ENCODE results near the gene IL1B. TPM values are rescaled to one million over a fixed set of nuclear protein-coding genes. Genes with fewer than 3 reads are reported as not detected.

IL1B gene
- total and polyA plus RNA-seq, 2 experiments from 2014 or later, result 1.1 to 2.4 TPM

- no peaks in the 10 kb centered on the region for H3K9me2 ChIP-seq (replicated peaks; ENCODE audit: insufficient read depth)
- H3K36me3 ChIP-seq (replicated peaks; ENCODE audit: insufficient read depth, low read depth), result no peaks in the 10 kb centered on the region
- H3K4me1 ChIP-seq (ENCODE audit: insufficient read depth), result no peaks in the 10 kb centered on the region
- no peak overlapping the region for H3K4me3 ChIP-seq
- no peaks in the 10 kb centered on the region for H3K27me3 ChIP-seq
- no peaks in the 10 kb centered on the region for H4K20me1 ChIP-seq (ENCODE audit: insufficient read depth, poor library complexity, severe bottlenecking)
- WGBS (ENCODE audit: low lambda C conversion rate, missing lambda C conversion rate), result 56% methylated on average over 5 of the region's 5 CpGs
- H3K4me2 ChIP-seq, result no peak overlapping the region
- H2AFZ ChIP-seq, result no peak overlapping the region
- H3K27ac ChIP-seq, result peak overlapping the region; percentile 71
- TF ChIP-seq CTCF (IDR thresholded peaks at IDR 0.05; ENCODE audit: poor library complexity) (no peak), EZH2phosphoT487 (IDR thresholded peaks at IDR 0.05; ENCODE audit: low read depth, severe bottlenecking, unreplicated experiment) (no peak), EZH2 (IDR thresholded peaks at IDR 0.05; ENCODE audit: borderline replicate concordance) (no peak)
- H3K9me3 ChIP-seq (ENCODE audit: low read depth), result no peaks in the 10 kb centered on the region
- H3K79me2 ChIP-seq, result no peaks in the 10 kb centered on the region
- DNase-seq (ENCODE audit: low spot score), result peak; percentile 63
Measured at GRCh38 chr2:112794131-112794733, 42.3 kb downstream of the IL1B start.

GRCh38 chr2:112793449-112793978 lies 43.1 kb downstream of the IL1B start:
- no peak overlapping the region for H3K4me2 ChIP-seq
- no peak for DNase-seq (ENCODE audit: low spot score)
- no peaks in the 10 kb centered on the region for H3K9me2 ChIP-seq (replicated peaks; ENCODE audit: insufficient read depth)
- H2AFZ ChIP-seq, result no peak overlapping the region
- TF ChIP-seq EZH2phosphoT487 (IDR thresholded peaks at IDR 0.05; ENCODE audit: low read depth, severe bottlenecking, unreplicated experiment), result no peak
- TF ChIP-seq CTCF (IDR thresholded peaks at IDR 0.05; ENCODE audit: poor library complexity), result no peak
- TF ChIP-seq EZH2 (IDR thresholded peaks at IDR 0.05; ENCODE audit: borderline replicate concordance), result no peak
- no peaks in the 10 kb centered on the region for H3K9me3 ChIP-seq (ENCODE audit: low read depth)
- no peaks in the 10 kb centered on the region for H3K4me1 ChIP-seq (ENCODE audit: insufficient read depth)
- no peaks in the 10 kb centered on the region for H3K36me3 ChIP-seq (replicated peaks; ENCODE audit: insufficient read depth, low read depth)
- WGBS (ENCODE audit: low lambda C conversion rate, missing lambda C conversion rate), result 68% methylated on average over 3 of the region's 3 CpGs
- H3K27ac ChIP-seq, result peak overlapping the region; percentile 71
- no peaks in the 10 kb centered on the region for H4K20me1 ChIP-seq (ENCODE audit: insufficient read depth, poor library complexity, severe bottlenecking)
- H3K4me3 ChIP-seq, result no peak overlapping the region
- no peaks in the 10 kb centered on the region for H3K27me3 ChIP-seq
- no peaks in the 10 kb centered on the region for H3K79me2 ChIP-seq

GRCh38 chr2:112792419-112792818 lies 44.2 kb downstream of the IL1B start:
- Histone ChIP-seq H3K79me2 (no peaks in the 10 kb centered on the region), H4K20me1 (ENCODE audit: insufficient read depth, poor library complexity, severe bottlenecking) (no peaks in the 10 kb centered on the region), H3K4me3 (no peak overlapping the region), H3K4me1 (ENCODE audit: insufficient read depth) (no peaks in the 10 kb centered on the region), H3K9me2 (replicated peaks; ENCODE audit: insufficient read depth) (no peaks in the 10 kb centered on the region), H2AFZ (no peak overlapping the region), H3K9me3 (ENCODE audit: low read depth) (no peaks in the 10 kb centered on the region), H3K27me3 (no peaks in the 10 kb centered on the region), H3K4me2 (no peak overlapping the region), H3K36me3 (replicated peaks; ENCODE audit: insufficient read depth, low read depth) (no peaks in the 10 kb centered on the region), H3K27ac (no peak overlapping the region)
- WGBS (ENCODE audit: low lambda C conversion rate, missing lambda C conversion rate), result 91% methylated on average over 5 of the region's 5 CpGs
- no peak for DNase-seq (ENCODE audit: low spot score)
- TF ChIP-seq EZH2 (IDR thresholded peaks at IDR 0.05; ENCODE audit: borderline replicate concordance), result no peak
- TF ChIP-seq CTCF (IDR thresholded peaks at IDR 0.05; ENCODE audit: poor library complexity), result no peak
